ENCODE data around the gene STMN1.
"Not testable (repeated sequence)": the region's sequence is repeated elsewhere in the genome, so short reads cannot be mapped to it uniquely, and the experiment has no call there.

The STMN1 gene

DNA sequence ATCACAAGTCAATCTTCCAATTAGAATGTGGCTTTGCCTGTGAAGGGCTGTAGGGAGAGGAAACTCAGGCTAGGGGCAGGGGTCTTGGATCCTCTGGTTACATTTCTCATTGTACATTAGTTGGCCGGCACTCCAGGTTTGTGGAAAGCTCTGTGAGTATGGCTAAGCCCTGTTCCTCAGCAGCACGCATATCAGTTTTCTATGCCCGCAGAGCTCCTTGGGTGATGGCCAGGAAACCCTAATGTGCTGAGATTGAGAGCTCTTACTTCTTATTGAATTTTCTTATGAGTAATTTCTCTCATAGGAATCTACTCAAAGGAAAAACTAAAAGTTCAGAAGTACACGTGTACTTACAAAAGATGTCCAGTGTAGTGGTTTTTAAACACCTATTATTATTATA lies 30.7 kb upstream of the STMN1 start:
- Histone ChIP-seq H3K4me3 (ENCODE audit: low read depth, low read length) (no peak overlapping the region), H3K9ac (no peak overlapping the region), H3K9me3 (ENCODE audit: control insufficient read depth, low read length) (no peaks in the 10 kb centered on the region), H3K4me2 (ENCODE audit: low read length) (no peak overlapping the region), H3K27ac (no peak overlapping the region), H3K36me3 (ENCODE audit: control insufficient read depth, insufficient read depth, low read length) (no peaks in the 10 kb centered on the region), H3K79me2 (no peaks in the 10 kb centered on the region), H2AFZ (peak overlapping the region; percentile 22), H3K4me1 (no peaks in the 10 kb centered on the region), H3K27me3 (ENCODE audit: control insufficient read depth, insufficient read depth, low read length) (no peaks in the 10 kb centered on the region)
- TF ChIP-seq, protein P1, sequence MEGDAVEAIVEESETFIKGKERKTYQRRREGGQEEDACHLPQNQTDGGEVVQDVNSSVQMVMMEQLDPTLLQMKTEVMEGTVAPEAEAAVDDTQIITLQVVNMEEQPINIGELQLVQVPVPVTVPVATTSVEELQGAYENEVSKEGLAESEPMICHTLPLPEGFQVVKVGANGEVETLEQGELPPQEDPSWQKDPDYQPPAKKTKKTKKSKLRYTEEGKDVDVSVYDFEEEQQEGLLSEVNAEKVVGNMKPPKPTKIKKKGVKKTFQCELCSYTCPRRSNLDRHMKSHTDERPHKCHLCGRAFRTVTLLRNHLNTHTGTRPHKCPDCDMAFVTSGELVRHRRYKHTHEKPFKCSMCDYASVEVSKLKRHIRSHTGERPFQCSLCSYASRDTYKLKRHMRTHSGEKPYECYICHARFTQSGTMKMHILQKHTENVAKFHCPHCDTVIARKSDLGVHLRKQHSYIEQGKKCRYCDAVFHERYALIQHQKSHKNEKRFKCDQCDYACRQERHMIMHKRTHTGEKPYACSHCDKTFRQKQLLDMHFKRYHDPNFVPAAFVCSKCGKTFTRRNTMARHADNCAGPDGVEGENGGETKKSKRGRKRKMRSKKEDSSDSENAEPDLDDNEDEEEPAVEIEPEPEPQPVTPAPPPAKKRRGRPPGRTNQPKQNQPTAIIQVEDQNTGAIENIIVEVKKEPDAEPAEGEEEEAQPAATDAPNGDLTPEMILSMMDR (IDR thresholded peaks at IDR 0.05): no peak

DNA sequence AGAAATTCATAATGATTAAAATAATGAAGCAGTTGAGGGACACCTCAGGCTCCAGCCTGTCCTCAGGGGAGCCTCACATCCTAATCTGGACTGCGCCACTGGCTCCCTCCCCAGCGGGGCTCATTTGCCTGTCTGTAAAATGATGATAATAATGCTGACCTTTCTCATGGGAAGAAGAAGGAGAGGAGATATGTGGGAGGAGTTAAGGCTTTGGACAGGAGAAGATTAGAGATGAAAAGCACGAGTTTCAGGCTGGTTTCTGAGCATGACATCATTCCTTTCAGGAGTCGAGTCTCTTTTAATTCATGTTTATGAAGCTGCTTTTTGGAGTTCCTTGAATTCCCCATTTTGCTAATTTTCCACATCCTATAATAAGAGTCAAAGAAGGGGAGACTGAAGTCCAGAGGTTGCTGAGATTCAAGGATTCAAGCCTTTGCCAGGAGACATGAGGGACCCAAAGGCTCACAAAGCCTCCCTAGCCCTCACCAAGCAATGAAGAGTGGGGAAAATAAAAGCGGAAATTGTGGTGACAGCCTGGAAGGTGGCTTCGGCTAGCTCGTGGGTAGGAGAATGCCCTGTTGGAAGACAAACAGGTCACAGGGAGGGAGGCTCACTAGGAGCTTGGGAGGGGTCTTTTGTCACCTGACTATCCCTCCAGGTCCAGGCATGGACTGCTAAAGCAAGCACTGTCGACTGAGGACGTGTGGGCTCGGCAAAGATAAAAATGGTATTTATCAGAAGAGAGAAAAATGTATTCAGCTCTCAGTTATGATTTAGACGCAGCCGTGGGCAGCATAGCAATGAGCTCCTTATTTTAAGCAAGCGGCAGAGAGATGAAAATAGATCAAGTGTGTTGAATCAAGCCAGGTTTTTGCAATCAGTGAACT lies 27.5 kb upstream of the STMN1 start:
- no peak overlapping the region for H3K4me2 ChIP-seq (ENCODE audit: low read length)
- no peaks in the 10 kb centered on the region for H3K79me2 ChIP-seq
- no peaks in the 10 kb centered on the region for H3K27me3 ChIP-seq (ENCODE audit: control insufficient read depth, insufficient read depth, low read length)
- H3K4me1 ChIP-seq: no peaks in the 10 kb centered on the region
- H2AFZ ChIP-seq: no peak overlapping the region
- H3K27ac ChIP-seq: no peak overlapping the region
- H3K4me3 ChIP-seq (ENCODE audit: low read depth, low read length): no peak overlapping the region
- TF ChIP-seq, protein P1 (IDR thresholded peaks at IDR 0.05): no peak
- no peaks in the 10 kb centered on the region for H3K9me3 ChIP-seq (ENCODE audit: control insufficient read depth, low read length)
- no peak overlapping the region for H3K9ac ChIP-seq
- H3K36me3 ChIP-seq (ENCODE audit: control insufficient read depth, insufficient read depth, low read length): no peaks in the 10 kb centered on the region

DNA sequence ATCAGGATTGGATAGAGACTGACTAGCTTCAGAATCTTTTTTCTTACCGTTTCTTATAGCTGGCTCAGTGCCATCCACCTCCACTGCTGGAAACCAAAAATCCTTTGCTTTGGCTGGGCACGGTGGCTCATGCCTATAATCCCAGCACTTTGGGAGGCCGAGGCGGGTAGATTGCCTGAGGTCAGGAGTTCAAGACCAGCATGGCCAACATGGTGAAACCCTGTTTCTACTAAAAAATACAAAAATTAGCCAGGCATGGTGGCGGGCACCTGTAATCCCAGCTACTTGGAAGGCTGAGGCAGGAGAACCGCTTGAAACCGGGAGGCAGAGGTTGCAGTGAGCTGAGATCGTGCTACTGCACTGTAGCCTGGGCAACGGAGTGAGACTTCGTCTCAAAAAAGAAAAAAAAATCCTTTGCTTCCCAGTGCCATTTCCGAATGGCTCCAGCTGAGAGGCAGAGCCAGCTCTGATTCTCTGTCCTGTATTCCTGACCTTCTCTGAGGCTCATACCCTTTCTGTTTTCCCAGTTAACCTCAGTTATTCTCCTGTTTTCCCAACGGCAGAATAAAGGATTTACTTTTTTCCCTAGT lies 26.7 kb upstream of the STMN1 start:
- not testable (repeated sequence) for H2AFZ ChIP-seq; H3K4me2 ChIP-seq (ENCODE audit: low read length); H3K27me3 ChIP-seq (ENCODE audit: control insufficient read depth, insufficient read depth, low read length); H3K36me3 ChIP-seq (ENCODE audit: control insufficient read depth, insufficient read depth, low read length); H3K9ac ChIP-seq; H3K4me1 ChIP-seq; H3K79me2 ChIP-seq; H3K4me3 ChIP-seq (ENCODE audit: low read depth, low read length); H3K9me3 ChIP-seq (ENCODE audit: control insufficient read depth, low read length); H3K27ac ChIP-seq

DNA sequence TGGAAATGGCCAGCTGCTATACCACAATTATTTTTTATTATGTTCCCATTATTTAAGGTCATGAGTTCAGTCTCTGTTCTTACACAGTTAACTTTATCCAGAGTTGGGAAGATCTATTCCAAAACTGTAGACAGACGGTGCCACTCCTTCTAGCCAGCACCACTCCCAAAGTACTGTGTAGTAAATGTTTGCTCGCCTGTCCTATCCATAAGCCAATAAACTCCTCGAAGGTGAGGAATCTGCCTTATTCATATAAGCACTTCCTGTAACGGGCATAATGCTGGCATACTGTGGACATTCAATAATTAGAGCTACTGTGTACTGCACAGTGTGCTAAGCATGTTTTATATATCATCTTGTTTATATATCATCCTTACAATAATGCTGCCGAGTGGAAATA lies 26.1 kb upstream of the STMN1 start:
- TF ChIP-seq, protein P1 (IDR thresholded peaks at IDR 0.05): no peak
- H3K9me3 ChIP-seq (ENCODE audit: control insufficient read depth, low read length): no peaks in the 10 kb centered on the region
- no peak overlapping the region for H3K27ac ChIP-seq
- no peak overlapping the region for H3K4me2 ChIP-seq (ENCODE audit: low read length)
- no peak overlapping the region for H2AFZ ChIP-seq
- H3K79me2 ChIP-seq: no peaks in the 10 kb centered on the region
- no peak overlapping the region for H3K4me3 ChIP-seq (ENCODE audit: low read depth, low read length)
- H3K4me1 ChIP-seq: no peaks in the 10 kb centered on the region
- H3K27me3 ChIP-seq (ENCODE audit: control insufficient read depth, insufficient read depth, low read length): no peaks in the 10 kb centered on the region
- H3K36me3 ChIP-seq (ENCODE audit: control insufficient read depth, insufficient read depth, low read length): no peaks in the 10 kb centered on the region
- no peak overlapping the region for H3K9ac ChIP-seq

DNA sequence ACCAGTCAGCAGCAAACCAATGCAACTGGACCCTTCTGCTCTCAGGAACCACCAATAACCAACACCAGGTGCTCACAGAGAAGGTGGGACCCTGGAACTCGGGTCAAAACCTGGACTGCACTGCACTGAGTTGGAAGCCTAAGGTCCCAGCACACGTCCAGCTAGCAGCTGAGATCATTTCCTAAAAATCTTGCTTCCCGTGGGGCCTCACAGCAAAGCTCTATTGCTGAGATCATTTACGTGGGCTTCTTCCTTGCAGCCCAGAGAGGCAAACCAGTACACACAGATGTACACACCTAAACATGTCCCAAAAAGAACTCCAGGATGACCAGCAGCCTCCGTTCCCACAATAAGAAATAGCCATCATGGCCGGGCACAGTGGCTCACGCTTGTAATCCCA lies 22.8 kb upstream of the STMN1 start:
- H3K9ac ChIP-seq: no peak overlapping the region
- H3K4me3 ChIP-seq (ENCODE audit: low read depth, low read length): no peak overlapping the region
- TF ChIP-seq, protein P1 (IDR thresholded peaks at IDR 0.05): no peak
- no peaks in the 10 kb centered on the region for H3K9me3 ChIP-seq (ENCODE audit: control insufficient read depth, low read length)
- no peaks in the 10 kb centered on the region for H3K79me2 ChIP-seq
- peaks cover 6% of the 10 kb centered on the region for H3K4me1 ChIP-seq
- H2AFZ ChIP-seq: no peak overlapping the region
- no peak overlapping the region for H3K4me2 ChIP-seq (ENCODE audit: low read length)
- H3K27ac ChIP-seq: no peak overlapping the region
- no peaks in the 10 kb centered on the region for H3K36me3 ChIP-seq (ENCODE audit: control insufficient read depth, insufficient read depth, low read length)
- no peaks in the 10 kb centered on the region for H3K27me3 ChIP-seq (ENCODE audit: control insufficient read depth, insufficient read depth, low read length)

Data from parathyroid adenoma (tissue), 2 donors.